Endothelial cell of umbilical vein (primary cell): ENCODE measurements around the gene NRBP1. TPM values are rescaled to one million over a fixed set of nuclear protein-coding genes. Genes with fewer than 3 reads are reported as not detected.

ENCODE experiments used
- BruUV-seq: library from RNA; stranded (reverse); fragments of 400-500 nt; replicated peaks from 2 replicates; lab custom pipeline; 2021; lab: Mats Ljungman, UMichigan
- CTCF ChIA-PET: fragments of 300-600, 350-600 bp; sonication (Branson Sonifier 250); formaldehyde crosslinking; loops from one replicate; lab custom pipeline; 2021; ENCODE audit warnings: antibody characterized with exemption, inconsistent platforms; lab: Charles Lee
- POLR2A ChIA-PET: fragments of 300-600, 350-600 bp; sonication (Branson Sonifier 250); formaldehyde crosslinking; loops from one replicate; lab custom pipeline; 2021; ENCODE audit warnings: antibody characterized with exemption, inconsistent platforms; lab: Charles Lee
- DNase-seq: peaks from one replicate; pipeline ENCODE4 v3.0.0-alpha.2; 2011; ENCODE audit warnings: low read depth, low spot score
- FAIRE-seq: peaks from 2 replicates; lab custom pipeline; 2011; peaks lifted over from hg19 to GRCh38; lab: Jason Lieb, UNC
- H2AFZ ChIP-seq: 2 replicates; pipeline ENCODE4 v1.6.0; 2012; ENCODE audit warnings: low read depth, low read length, control low read depth, inconsistent platforms
- H3K27ac ChIP-seq: 2 replicates; pipeline ENCODE4 v1.5.1; 2011; ENCODE audit warnings: low read depth, mild to moderate bottlenecking, control low read depth, low read length, moderate library complexity; ENCODE audit not compliant: insufficient read depth
- H3K27me3 ChIP-seq, 2 experiments: 2 replicates each; pipeline versions ENCODE4 v1.6.0 to v1.6.1; 2011; ENCODE audit warnings: low read length in 2 of 2, mixed read lengths in 1 of 2; ENCODE audit not compliant: control insufficient read depth in 2 of 2, insufficient read depth in 2 of 2
- H3K36me3 ChIP-seq, 2 experiments: 2 replicates in 1 of 2; 3 replicates in 1 of 2; pipeline ENCODE4 v1.5.1; 2011; ENCODE audit warnings: low read length in 2 of 2, mild to moderate bottlenecking in 1 of 2, moderate library complexity in 1 of 2; ENCODE audit not compliant: control insufficient read depth in 2 of 2, insufficient read depth in 2 of 2; ENCODE audit errors: extremely low read depth in 1 of 2
- H3K4me1 ChIP-seq: 3 replicates; pipeline ENCODE4 v1.5.1; 2011; ENCODE audit warnings: mild to moderate bottlenecking, low read length; ENCODE audit not compliant: control insufficient read depth, insufficient read depth; ENCODE audit errors: extremely low read depth
- H3K4me2 ChIP-seq: 2 replicates; pipeline ENCODE4 v1.6.1; 2011; ENCODE audit warnings: low read length, control low read depth, mixed read lengths; ENCODE audit not compliant: insufficient read depth
- H3K4me3 ChIP-seq, 3 experiments: fragments of 200-600 bp in 1 of 3; sonication (generic), shearing (Covaris generic) in 1 of 3; replicated peaks in 1 of 3; 2 replicates each; pipeline ENCODE4 v1.5.1; 2011 to 2016; ENCODE audit warnings: control low read depth in 3 of 3, low read length in 3 of 3, mild to moderate bottlenecking in 2 of 3, inconsistent platforms in 1 of 3, low read depth in 1 of 3, moderate library complexity in 1 of 3; ENCODE audit not compliant: insufficient read depth in 1 of 3
- H3K79me2 ChIP-seq: 2 replicates; pipeline ENCODE4 v1.6.0; 2012; ENCODE audit warnings: low read length, inconsistent platforms; ENCODE audit not compliant: control insufficient read depth, insufficient read depth
- H3K9ac ChIP-seq: replicated peaks from 2 replicates; pipeline ENCODE3; 2011; ENCODE audit warnings: low read length, control low read depth; ENCODE audit not compliant: insufficient read depth; ENCODE audit errors: extremely low read depth
- H3K9me1 ChIP-seq: replicated peaks from 3 replicates; pipeline ENCODE4 v1.6.0; 2011; ENCODE audit warnings: mild to moderate bottlenecking, low read length; ENCODE audit not compliant: control insufficient read depth, insufficient read depth; ENCODE audit errors: extremely low read depth
- H3K9me3 ChIP-seq: replicated peaks from 2 replicates; pipeline ENCODE4 v1.5.1; 2012; ENCODE audit warnings: low read length, inconsistent platforms; ENCODE audit not compliant: control insufficient read depth, insufficient read depth
- H4K20me1 ChIP-seq: replicated peaks from 2 replicates; pipeline ENCODE3; 2011; ENCODE audit warnings: mild to moderate bottlenecking, low read length; ENCODE audit not compliant: control insufficient read depth, insufficient read depth; ENCODE audit errors: extremely low read depth
- CTCF ChIP-seq, 2 donors: IDR thresholded peaks; 1 replicate in 1 of 2; 2 replicates in 1 of 2; pipeline ENCODE4 v1.5.1; 2011; ENCODE audit warnings: low read length in 2 of 2, mild to moderate bottlenecking in 2 of 2, moderate library complexity in 2 of 2, control low read depth in 1 of 2, inconsistent platforms in 1 of 2, low read depth in 1 of 2; ENCODE audit not compliant: insufficient read depth in 1 of 2; ENCODE audit errors: extremely low read depth in 1 of 2
- EZH2 ChIP-seq: IDR thresholded peaks from 2 replicates; pipeline ENCODE4 v1.6.1; 2012; ENCODE audit warnings: borderline replicate concordance, low read depth, mild to moderate bottlenecking, moderate library complexity, low read length, inconsistent platforms; ENCODE audit not compliant: severe bottlenecking
- FOS ChIP-seq: IDR thresholded peaks from 2 replicates; pipeline ENCODE4 v1.6.1; 2011; ENCODE audit warnings: mild to moderate bottlenecking, low read length, moderate library complexity, borderline replicate concordance; ENCODE audit not compliant: insufficient read depth
- GATA2 ChIP-seq: IDR thresholded peaks from 2 replicates; pipeline ENCODE4 v1.7.0; 2011; ENCODE audit warnings: low read depth, mild to moderate bottlenecking, moderate library complexity, mixed read lengths, low read length; ENCODE audit not compliant: insufficient read length, insufficient read depth
- JUN ChIP-seq: IDR thresholded peaks from 2 replicates; pipeline ENCODE4 v1.6.1; 2011; ENCODE audit warnings: borderline replicate concordance, low read depth; ENCODE audit not compliant: insufficient read length, insufficient read depth
- MAX ChIP-seq: IDR thresholded peaks from 2 replicates; pipeline ENCODE4 v1.6.1; 2011; ENCODE audit not compliant: insufficient read depth, insufficient read length
- MYC ChIP-seq: IDR thresholded peaks from one replicate; pipeline ENCODE4 v1.6.1; 2011; ENCODE audit warnings: mild to moderate bottlenecking, low read depth, low read length
- POLR2A ChIP-seq: IDR thresholded peaks from 2 replicates; pipeline ENCODE4 v1.6.1; 2012; ENCODE audit warnings: low read depth, mild to moderate bottlenecking, control low read depth, low read length
- POLR2AphosphoS5 ChIP-seq: IDR thresholded peaks from 2 replicates; pipeline ENCODE4 v1.6.1; 2012; ENCODE audit warnings: low read depth, mild to moderate bottlenecking, control low read depth, low read length, moderate library complexity; ENCODE audit not compliant: insufficient read depth
- dilution Hi-C: fragments of 300-500 bp; cut with MboI; formaldehyde crosslinking; loops from one replicate; pipeline ENCODE4 v1.15.0; 2019; ENCODE audit warnings: low sequenced_read_pairs; ENCODE audit not compliant: extremely low pct_ligation_motif_present
- intact Hi-C: fragments of 100-400 bp; cut with micrococcal nuclease; formaldehyde crosslinking; loops from one replicate; pipeline ENCODE4 v1.10.0; 2022
- polyA plus RNA-seq, 4 experiments: library from polyadenylated mRNA; depleted of rRNA in 3 of 4; stranded (reverse) in 3 of 4; unstranded in 1 of 4; fragments of >200 nt; gene quantifications; 2 replicates each; pipeline versions ENCODE4 v1.2.1 to v1.2.3, GENCODE V29; 2011 to 2012; ENCODE audit warnings: missing spikeins in 1 of 4
- total RNA-seq: library from RNA; stranded (reverse); gene quantifications from 2 replicates; pipeline ENCODE4 v1.2.3, GENCODE V29; 2021

NRBP1 gene
- total and polyA plus RNA-seq, 2 donors (not counting 3 experiments of a cell fraction or from before 2014, with no cell fraction given) = 130 to 169 TPM

GRCh38 chr2:27379383-27379835 is 49.0 kb upstream of the NRBP1 start:
- Histone ChIP-seq H3K36me3 (peaks cover 21 to 57% of the 10 kb centered on the region in 2 experiments), H3K27ac (peak overlapping the region; percentile 97), H3K79me2 (peaks cover 21% of the 10 kb centered on the region), H2AFZ (no peak overlapping the region), H4K20me1 (no peaks in the 10 kb centered on the region), H3K4me2 (peak overlapping the region; percentile 94), H3K4me3 (peak overlapping the region; percentile 75 to 85 (median 77)), H3K4me1 (peaks cover 17% of the 10 kb centered on the region), H3K9ac (peak overlapping the region; percentile 96), H3K27me3 (no peaks in the 10 kb centered on the region), H3K9me3 (no peaks in the 10 kb centered on the region), H3K9me1 (no peaks in the 10 kb centered on the region)
- dilution Hi-C loops = no loop called here
- ChIA-PET CTCF (interaction anchor here (0.7 to 1.3 kb wide), 3 partner anchors 30 to 304 kb away, joined by 3 to 6 read pairs (median 3); partner anchors contain the start of genes NRBP1 and PPM1G), POLR2A (interaction anchor here (0.9 kb wide), 1 partner anchor 22 kb away, joined by 3 read pairs; no protein-coding TSS in a partner anchor)
- intact Hi-C loops = no loop called here
- TF ChIP-seq GATA2 (no peak), POLR2AphosphoS5 (no peak), JUN (no peak), MYC (no peak), EZH2 (no peak), MAX (no peak), POLR2A (no peak), CTCF (IDR thresholded peaks at IDR 0.05; ENCODE audit: extremely low read depth in 1 of 2, insufficient read depth in 1 of 2, low read depth in 1 of 2, low read length in 2 of 2) (no peak), FOS (no peak)
- no peak for DNase-seq
- BruUV-seq = TSS peak; percentile 16
- peak; percentile 56 for FAIRE-seq
